OCI-LY7 (cell line): Measurements from ENCODE around the gene IPO9. TPM values are rescaled to one million over a fixed set of nuclear protein-coding genes. Genes with fewer than 3 reads are reported as not detected.
A peak's percentile ranks its signal among the peaks of the same experiment; 100 is the strongest.
"Not testable (repeated sequence)": the region's sequence is repeated elsewhere in the genome, so short reads cannot be mapped to it uniquely, and the experiment has no call there.

Experiments
- BruUV-seq: library from RNA; stranded (reverse); fragments of 400-500 nt; replicated peaks from 2 replicates; lab custom pipeline; 2021; lab: Mats Ljungman, UMichigan
- CTCF ChIA-PET: fragments of 300-600 bp; sonication (Branson Sonifier 250); formaldehyde crosslinking; loops from one replicate; lab custom pipeline; 2022; ENCODE audit warnings: antibody characterized with exemption; ENCODE audit not compliant: unreplicated experiment; lab: Charles Lee
- POLR2A ChIA-PET: fragments of 300-600 bp; sonication (Branson Sonifier 250); formaldehyde crosslinking; loops from one replicate; lab custom pipeline; 2022; ENCODE audit warnings: antibody characterized with exemption; lab: Charles Lee
- DNase-seq: peaks from one replicate; pipeline ENCODE4 v3.0.0-alpha.2; 2015; ENCODE audit warnings: low spot score
- H2AFZ ChIP-seq: fragments of 200-600 bp; sonication (generic), shearing (Covaris generic); 2 replicates; pipeline ENCODE4 v1.6.1; 2014; ENCODE audit warnings: mild to moderate bottlenecking, antibody characterized with exemption, low read length, moderate library complexity
- H3K27ac ChIP-seq: fragments of 200-600 bp; sonication (generic); 2 replicates; pipeline ENCODE4 v1.5.1; 2014; ENCODE audit warnings: mixed run types, low read depth, mild to moderate bottlenecking, moderate library complexity, low read length, inconsistent platforms; ENCODE audit not compliant: poor library complexity, severe bottlenecking
- H3K36me3 ChIP-seq: fragments of 200-600 bp; sonication (generic); 2 replicates; pipeline ENCODE4 v1.6.1; 2014; ENCODE audit warnings: mild to moderate bottlenecking, antibody characterized with exemption, low read length, moderate library complexity, mixed read lengths; ENCODE audit not compliant: insufficient read depth
- H3K4me1 ChIP-seq: fragments of 200-600 bp; sonication (generic); 2 replicates; pipeline ENCODE4 v1.5.1; 2014; ENCODE audit warnings: mild to moderate bottlenecking, low read length; ENCODE audit not compliant: insufficient read depth, poor library complexity, severe bottlenecking
- H3K4me2 ChIP-seq: fragments of 200-600 bp; sonication (generic); 2 replicates; pipeline ENCODE4 v1.6.1; 2014; ENCODE audit warnings: mild to moderate bottlenecking, low read length
- H3K4me3 ChIP-seq: fragments of 200-600 bp; sonication (generic); 2 replicates; pipeline ENCODE4 v1.5.1; 2014; ENCODE audit warnings: mild to moderate bottlenecking, low read depth, low read length; ENCODE audit not compliant: poor library complexity, severe bottlenecking
- H3K79me2 ChIP-seq: fragments of 200-600 bp; sonication (generic); 2 replicates; pipeline ENCODE4 v1.6.1; 2016; ENCODE audit warnings: low read depth, mild to moderate bottlenecking, low read length, moderate library complexity, mixed read lengths; ENCODE audit not compliant: insufficient read depth
- H3K9me2 ChIP-seq: fragments of 200-600 bp; sonication (generic); 2 replicates; pipeline ENCODE4 v1.6.1; 2016; ENCODE audit warnings: mild to moderate bottlenecking, low read length, mixed read lengths; ENCODE audit not compliant: insufficient read depth
- H3K9me3 ChIP-seq: fragments of 200-600 bp; sonication (generic); 2 replicates; pipeline ENCODE4 v1.6.1; 2014; ENCODE audit warnings: mild to moderate bottlenecking, mixed run types, low read length, mixed read lengths
- H4K20me1 ChIP-seq: fragments of 200-600 bp; sonication (generic); 2 replicates; pipeline ENCODE4 v1.6.1; 2014; ENCODE audit warnings: mild to moderate bottlenecking, antibody characterized with exemption, low read length, moderate library complexity, mixed read lengths; ENCODE audit not compliant: insufficient read depth
- CTCF ChIP-seq: fragments of 200-600 bp; sonication (generic); conservative IDR thresholded peaks from 2 replicates; pipeline ENCODE4 v1.5.1; 2014; ENCODE audit warnings: mild to moderate bottlenecking, antibody characterized with exemption, low read length, moderate library complexity, mixed read lengths
- EZH2phosphoT487 ChIP-seq: fragments of 200-600 bp; sonication (generic); IDR thresholded peaks from 2 replicates; pipeline ENCODE4 v1.6.1; 2018; ENCODE audit warnings: low read depth, borderline replicate concordance, mild to moderate bottlenecking, mixed run types, antibody characterized with exemption, low read length, moderate library complexity, mixed read lengths
- intact Hi-C: fragments of 100-400 bp; cut with micrococcal nuclease; formaldehyde crosslinking; loops from one replicate; pipeline ENCODE4 v1.10.0; 2022; ENCODE audit not compliant: unreplicated experiment
- total RNA-seq, 2 experiments: library from RNA; depleted of rRNA in 1 of 2; stranded (reverse); fragments of >200 nt in 1 of 2; shearing (Covaris generic) in 1 of 2; gene quantifications; 2 replicates each; pipeline ENCODE4 v1.2.3, GENCODE V29; 2014 to 2022

IPO9 gene
- total RNA-seq, 2 experiments from 2014 or later, result 47.2 to 67.9 TPM

DNA sequence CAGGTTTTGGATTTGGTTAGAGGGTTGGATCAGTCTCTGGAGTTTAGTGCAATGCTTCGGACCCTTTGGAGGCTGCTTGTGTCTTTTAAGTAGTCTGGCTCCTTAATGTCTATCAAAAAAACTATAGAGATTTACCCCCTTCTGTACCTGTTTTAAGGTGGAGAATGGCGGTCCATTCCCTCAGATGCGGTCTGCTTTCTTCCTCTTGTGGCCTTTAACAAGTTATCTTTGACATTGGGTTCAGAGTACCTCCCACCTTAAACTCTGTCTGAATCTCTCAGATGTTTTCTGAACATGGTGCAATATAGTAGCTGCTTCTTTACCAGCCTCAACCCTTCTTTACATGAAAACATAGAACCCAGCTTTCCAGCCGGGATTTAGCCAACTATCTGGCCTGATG is 2.4 kb downstream of the IPO9 start:
- intact Hi-C loops, result no loop called here
- TF ChIP-seq EZH2phosphoT487, result no peak
- Histone ChIP-seq H3K79me2 (peaks cover 72% of the 10 kb centered on the region), H4K20me1 (peaks cover 41% of the 10 kb centered on the region), H2AFZ (no peak overlapping the region), H3K4me3 (peak overlapping the region; percentile 88), H3K36me3 (peaks cover 52% of the 10 kb centered on the region), H3K4me2 (peak overlapping the region; percentile 91), H3K9me2 (no peaks in the 10 kb centered on the region), H3K9me3 (no peaks in the 10 kb centered on the region), H3K4me1 (peaks cover 30% of the 10 kb centered on the region), H3K27ac (no peak overlapping the region)
- POLR2A ChIA-PET, result no interaction called here
- CTCF ChIA-PET, result no interaction called here
- DNase-seq, result no peak
- no TSS peak for BruUV-seq

GRCh38 chr1:201834621-201835020 is 5.7 kb downstream of the IPO9 start:
- H3K4me1 ChIP-seq, result peaks cover 23% of the 10 kb centered on the region
- H3K27ac ChIP-seq, result no peak overlapping the region
- TF ChIP-seq CTCF (no peak), EZH2phosphoT487 (no peak)
- H3K79me2 ChIP-seq, result peaks cover 99% of the 10 kb centered on the region
- ChIA-PET CTCF (no interaction called here), POLR2A (no interaction called here)
- intact Hi-C loops, result no loop called here
- no peak for DNase-seq
- H3K4me2 ChIP-seq, result no peak overlapping the region
- H3K9me3 ChIP-seq, result no peaks in the 10 kb centered on the region
- H4K20me1 ChIP-seq, result peaks cover 46% of the 10 kb centered on the region
- BruUV-seq, result no TSS peak
- H2AFZ ChIP-seq, result no peak overlapping the region
- no peak overlapping the region for H3K4me3 ChIP-seq
- peaks cover 81% of the 10 kb centered on the region for H3K36me3 ChIP-seq
- H3K9me2 ChIP-seq, result no peaks in the 10 kb centered on the region

DNA sequence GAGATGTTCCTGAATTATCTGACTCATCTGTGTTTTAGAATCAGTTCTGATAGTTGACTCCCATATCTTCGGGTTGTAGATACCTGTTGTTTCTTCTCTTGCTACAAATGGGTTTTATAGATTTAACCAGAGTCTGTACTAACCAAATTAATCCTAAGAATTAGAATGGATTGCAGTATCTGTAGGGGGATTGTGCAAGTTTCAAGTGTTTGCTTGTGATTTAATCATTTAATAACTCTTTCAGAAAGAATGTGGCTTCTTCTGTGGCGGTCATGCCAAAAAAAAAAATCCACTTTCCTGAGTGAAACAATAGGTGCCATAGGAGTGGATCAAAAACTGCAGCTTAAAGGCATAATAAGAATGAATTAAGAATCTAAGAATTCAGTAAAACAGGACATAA is 9.4 kb downstream of the IPO9 start:
- no peak for DNase-seq
- no peak overlapping the region for H3K4me2 ChIP-seq
- H4K20me1 ChIP-seq, result peaks cover 38% of the 10 kb centered on the region
- BruUV-seq, result no TSS peak
- no peak overlapping the region for H3K4me3 ChIP-seq
- POLR2A ChIA-PET, result interaction anchor here (0.7 to 3.9 kb wide), 5 partner anchors 8 to 41 kb away, joined by 3 to 13 read pairs (median 4); no protein-coding TSS in a partner anchor
- peaks cover 4% of the 10 kb centered on the region for H3K4me1 ChIP-seq
- no peaks in the 10 kb centered on the region for H3K9me3 ChIP-seq
- CTCF ChIA-PET, result no interaction called here
- no peaks in the 10 kb centered on the region for H3K9me2 ChIP-seq
- TF ChIP-seq CTCF, result no peak
- no peak for TF ChIP-seq EZH2phosphoT487
- no peak overlapping the region for H2AFZ ChIP-seq
- peaks cover 87% of the 10 kb centered on the region for H3K36me3 ChIP-seq
- intact Hi-C loops, result no loop called here
- H3K79me2 ChIP-seq, result peaks cover 99% of the 10 kb centered on the region
- H3K27ac ChIP-seq, result no peak overlapping the region

DNA sequence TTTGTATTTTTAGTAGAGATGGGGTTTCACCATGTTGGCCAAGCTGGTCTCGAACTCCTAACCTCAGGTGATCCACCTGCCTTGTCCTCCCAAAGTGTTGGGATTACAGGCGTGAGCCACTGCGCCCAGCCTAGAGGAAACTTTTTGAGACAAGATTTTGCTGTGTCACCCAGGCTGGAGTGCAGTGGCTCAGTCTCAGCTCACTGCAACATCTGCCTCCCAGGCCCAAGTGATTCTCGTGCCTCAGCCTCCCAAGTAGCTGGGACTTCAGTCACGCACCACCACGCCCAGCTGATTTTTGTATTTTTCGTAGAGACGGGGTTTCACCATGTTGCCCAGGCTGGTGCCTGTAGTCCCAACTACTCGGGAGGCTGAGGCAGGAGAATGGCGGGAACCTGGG is 10.1 kb downstream of the IPO9 start:
- Histone ChIP-seq H4K20me1 (peaks cover 42% of the 10 kb centered on the region), H3K79me2 (peaks cover 99% of the 10 kb centered on the region), H3K36me3 (peaks cover 83% of the 10 kb centered on the region)
- H3K27ac ChIP-seq, intact Hi-C loops, H3K4me2 ChIP-seq, H3K9me2 ChIP-seq, DNase-seq, H3K9me3 ChIP-seq, CTCF ChIA-PET, H2AFZ ChIP-seq, H3K4me1 ChIP-seq, H3K4me3 ChIP-seq, BruUV-seq: not testable (repeated sequence)
- POLR2A ChIA-PET, result interaction anchor here (0.6 to 3.9 kb wide), 4 partner anchors 8 to 26 kb away, joined by 4 to 13 read pairs (median 6); no protein-coding TSS in a partner anchor
